Keratinocyte (primary cell): ENCODE data around the gene IL23A. TPM values are rescaled to one million over a fixed set of nuclear protein-coding genes. Genes with fewer than 3 reads are reported as not detected.

Experiments used
- DNase-seq: peaks from one replicate; pipeline ENCODE4 v3.0.0-alpha.2; 2011; ENCODE audit warnings: low read depth, missing footprints, low spot score
- FAIRE-seq: peaks from 2 replicates; lab custom pipeline; 2011; peaks lifted over from hg19 to GRCh38; lab: Jason Lieb, UNC
- H2AFZ ChIP-seq: 2 replicates; pipeline ENCODE4 v1.6.0; 2012; ENCODE audit warnings: low read length, control low read depth, inconsistent platforms; ENCODE audit not compliant: control insufficient read depth
- H3K27ac ChIP-seq: 2 replicates; pipeline ENCODE4 v1.5.1; 2011; ENCODE audit warnings: low read length; ENCODE audit not compliant: control insufficient read depth, insufficient read depth
- H3K27me3 ChIP-seq: 3 replicates; pipeline ENCODE4 v1.6.0; 2011; ENCODE audit warnings: low read length; ENCODE audit not compliant: control insufficient read depth, insufficient read depth; ENCODE audit errors: extremely low read depth
- H3K36me3 ChIP-seq, 2 experiments: 2 replicates in 1 of 2; 3 replicates in 1 of 2; pipeline ENCODE4 v1.5.1; 2011; ENCODE audit warnings: low read length in 2 of 2, mild to moderate bottlenecking in 1 of 2; ENCODE audit not compliant: control insufficient read depth in 2 of 2, insufficient read depth in 2 of 2; ENCODE audit errors: extremely low read depth in 1 of 2
- H3K4me1 ChIP-seq: 3 replicates; pipeline ENCODE4 v1.5.1; 2011; ENCODE audit warnings: low read length; ENCODE audit not compliant: control insufficient read depth, insufficient read depth; ENCODE audit errors: extremely low read depth
- H3K4me2 ChIP-seq: 3 replicates; pipeline ENCODE4 v1.6.0; 2011; ENCODE audit warnings: low read depth, low read length; ENCODE audit not compliant: control insufficient read depth, insufficient read depth; ENCODE audit errors: extremely low read depth
- H3K4me3 ChIP-seq, 3 experiments: fragments of 200-600 bp in 1 of 3; sonication (generic) in 1 of 3; 2 replicates in 2 of 3; 3 replicates in 1 of 3; pipeline ENCODE4 v1.5.1; 2011 to 2016; ENCODE audit warnings: low read length in 3 of 3, mild to moderate bottlenecking in 3 of 3, control low read depth in 2 of 3, inconsistent platforms in 1 of 3, low read depth in 1 of 3, mixed read lengths in 1 of 3, mixed run types in 1 of 3, moderate library complexity in 1 of 3; ENCODE audit not compliant: control insufficient read depth in 2 of 3, insufficient read depth in 2 of 3; ENCODE audit errors: extremely low read depth in 1 of 3
- H3K79me2 ChIP-seq: 2 replicates; pipeline ENCODE4 v1.6.0; 2012; ENCODE audit warnings: low read length; ENCODE audit not compliant: control insufficient read depth, insufficient read depth
- H3K9ac ChIP-seq: 3 replicates; pipeline ENCODE4 v1.6.0; 2011; ENCODE audit warnings: low read length; ENCODE audit not compliant: control insufficient read depth, insufficient read depth; ENCODE audit errors: extremely low read depth
- H3K9me1 ChIP-seq: 3 replicates; pipeline ENCODE4 v1.6.0; 2011; ENCODE audit warnings: low read length; ENCODE audit not compliant: control insufficient read depth, insufficient read depth; ENCODE audit errors: extremely low read depth
- H3K9me3 ChIP-seq: 2 replicates; pipeline ENCODE4 v1.5.1; 2012; ENCODE audit warnings: low read depth, low read length; ENCODE audit not compliant: control insufficient read depth
- H4K20me1 ChIP-seq: 3 replicates; pipeline ENCODE4 v1.6.0; 2011; ENCODE audit warnings: low read length; ENCODE audit not compliant: control insufficient read depth, insufficient read depth; ENCODE audit errors: extremely low read depth
- CTCF ChIP-seq, 3 experiments: IDR thresholded peaks in 1 of 3; conservative IDR thresholded peaks in 1 of 3; optimal IDR thresholded peaks in 1 of 3; 2 replicates in 2 of 3; 3 replicates in 1 of 3; pipeline versions ENCODE3 to v1.5.1; 2011; ENCODE audit warnings: low read length in 3 of 3, mild to moderate bottlenecking in 3 of 3, moderate library complexity in 2 of 3, control low read depth in 1 of 3, inconsistent platforms in 1 of 3; ENCODE audit not compliant: insufficient read depth in 2 of 3; ENCODE audit errors: extremely low read depth in 1 of 3
- EZH2 ChIP-seq: IDR thresholded peaks from one replicate; pipeline ENCODE4 v1.6.1; 2012; ENCODE audit warnings: inconsistent platforms, mild to moderate bottlenecking, low read length, moderate library complexity
- dilution Hi-C: fragments of 300-500 bp; cut with MboI; formaldehyde crosslinking; loops from one replicate; pipeline ENCODE4 v1.7.0; 2020; ENCODE audit warnings: low sequenced_read_pairs; ENCODE audit not compliant: extremely low pct_ligation_motif_present
- polyA plus RNA-seq, 5 experiments: library from polyadenylated mRNA; depleted of rRNA in 3 of 5; stranded (reverse) in 3 of 5; stranded (forward) in 1 of 5; unstranded in 1 of 5; fragments of >200 nt; gene quantifications; 1 replicate in 1 of 5; 2 replicates in 3 of 5; 3 replicates in 1 of 5; pipeline versions ENCODE4 v1.2.1 to v1.2.3, GENCODE V29; 2011 to 2012; ENCODE audit warnings: missing spikeins in 2 of 5, low read depth in 1 of 5, low replicate concordance in 1 of 5

Gene IL23A
- polyA plus RNA-seq, 1 donor (not counting 4 experiments of a cell fraction or from before 2014, with no cell fraction given) = 1.5 TPM

GRCh38 chr12:56337753-56338251 is 882 bp upstream of the IL23A start:
- peaks cover 29% of the 10 kb centered on the region for H3K4me1 ChIP-seq
- no peaks in the 10 kb centered on the region for H3K9me1 ChIP-seq
- no peaks in the 10 kb centered on the region for H3K27me3 ChIP-seq
- H3K79me2 ChIP-seq = peaks cover 2% of the 10 kb centered on the region
- no peaks in the 10 kb centered on the region for H4K20me1 ChIP-seq
- peak overlapping the region; percentile 53 for H3K9ac ChIP-seq
- H3K4me3 ChIP-seq = no peak overlapping the region
- no peak overlapping the region for H2AFZ ChIP-seq
- dilution Hi-C loops = no loop called here
- peak overlapping the region; percentile 57 for H3K4me2 ChIP-seq
- H3K27ac ChIP-seq = peak overlapping the region; percentile 89
- FAIRE-seq (no peak), DNase-seq (no peak)
- no peak for TF ChIP-seq CTCF (optimal IDR thresholded peaks at IDR 0.05 in 1 of 3, IDR thresholded peaks at IDR 0.05 in 1 of 3, conservative IDR thresholded peaks at IDR 0.05 in 1 of 3; ENCODE audit: extremely low read depth in 1 of 3, insufficient read depth in 2 of 3, low read length in 3 of 3)
- no peak for TF ChIP-seq EZH2
- peaks cover 0 to 7% of the 10 kb centered on the region in 2 experiments for H3K36me3 ChIP-seq
- H3K9me3 ChIP-seq = no peaks in the 10 kb centered on the region

- Histone ChIP-seq H3K9ac (peak overlapping the region; percentile 74), H3K9me3 (no peaks in the 10 kb centered on the region), H3K36me3 (peaks cover 11 to 18% of the 10 kb centered on the region in 2 experiments), H3K27me3 (no peaks in the 10 kb centered on the region), H3K4me3 (peak overlapping the region in 1 of 3 experiments; percentile 25), H3K4me1 (peaks cover 22% of the 10 kb centered on the region), H3K79me2 (no peaks in the 10 kb centered on the region), H3K9me1 (no peaks in the 10 kb centered on the region), H2AFZ (peak overlapping the region; percentile 79), H3K27ac (peak overlapping the region; percentile 91), H3K4me2 (peak overlapping the region; percentile 74), H4K20me1 (no peaks in the 10 kb centered on the region)
- FAIRE-seq = no peak
- DNase-seq = no peak
- no peak for TF ChIP-seq CTCF (optimal IDR thresholded peaks at IDR 0.05 in 1 of 3, IDR thresholded peaks at IDR 0.05 in 1 of 3, conservative IDR thresholded peaks at IDR 0.05 in 1 of 3; ENCODE audit: extremely low read depth in 1 of 3, insufficient read depth in 2 of 3, low read length in 3 of 3)
- TF ChIP-seq EZH2 = no peak
- dilution Hi-C loops = no loop called here
Observed at GRCh38 chr12:56339158-56339422, 406 bp downstream of the IL23A start.
